Epidermal melanocyte (primary cell): ENCODE measurements around the gene PUSL1.

Experiments
- DNase-seq: peaks from one replicate; pipeline ENCODE4 v3.0.0; 2011; ENCODE audit warnings: low spot score; ENCODE audit not compliant: insufficient read length

Gene PUSL1, protein sequence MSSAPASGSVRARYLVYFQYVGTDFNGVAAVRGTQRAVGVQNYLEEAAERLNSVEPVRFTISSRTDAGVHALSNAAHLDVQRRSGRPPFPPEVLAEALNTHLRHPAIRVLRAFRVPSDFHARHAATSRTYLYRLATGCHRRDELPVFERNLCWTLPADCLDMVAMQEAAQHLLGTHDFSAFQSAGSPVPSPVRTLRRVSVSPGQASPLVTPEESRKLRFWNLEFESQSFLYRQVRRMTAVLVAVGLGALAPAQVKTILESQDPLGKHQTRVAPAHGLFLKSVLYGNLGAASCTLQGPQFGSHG

GRCh38 chr1:1307923-1308755 lies at the start of gene PUSL1, which contains the start of gene ACAP3:
PUSL1 (plus strand) TSS chr1:1308597; CDS start chr1:1308644, 47 bp downstream.
ACAP3 (minus strand) TSS chr1:1307930; CDS start chr1:1307815, 115 bp downstream.
- peak; percentile 98 for DNase-seq

GRCh38 chr1:1259119-1259488 lies 49.3 kb upstream of the PUSL1 start:
- DNase-seq: no peak

GRCh38 chr1:1259540-1259939 lies 48.9 kb upstream of the PUSL1 start:
- DNase-seq: no peak

- DNase-seq: no peak
These were observed 48.3 kb upstream of the PUSL1 start for GRCh38 chr1:1259951-1260600.

DNA sequence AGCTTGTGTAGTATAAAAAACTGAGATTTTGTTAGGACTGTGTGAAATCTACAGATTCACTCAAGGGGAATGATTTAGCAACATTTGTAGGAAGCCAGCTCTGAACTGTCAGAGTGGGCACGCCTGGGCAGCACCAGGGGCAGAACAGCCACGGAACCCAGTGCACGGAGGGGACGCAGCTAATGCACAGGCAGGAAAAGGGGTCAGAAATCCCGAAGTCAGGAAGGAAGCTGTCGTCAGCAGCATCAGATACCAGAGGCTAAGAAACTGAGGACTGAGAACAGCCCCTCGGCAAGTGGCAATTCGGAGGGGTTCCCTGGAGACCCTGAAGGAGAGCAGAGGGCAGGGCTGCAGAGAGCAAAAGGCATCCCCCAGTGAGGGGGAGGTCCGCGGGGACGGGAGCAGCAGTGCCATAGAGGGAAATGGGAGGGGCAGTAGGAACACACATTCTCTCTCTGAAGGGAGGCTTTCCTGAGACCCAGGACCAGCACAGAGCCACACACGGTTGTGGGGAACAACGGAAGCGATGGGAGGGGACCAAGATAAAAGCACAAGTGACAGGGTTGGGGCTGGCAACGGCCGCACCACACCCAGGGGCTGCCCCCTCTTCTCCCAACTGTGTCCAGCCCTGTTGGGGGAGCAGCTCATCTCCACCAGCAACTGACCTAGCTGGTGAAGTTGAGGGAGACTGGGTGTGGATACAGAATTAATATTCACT lies 47.4 kb upstream of the PUSL1 start:
- no peak for DNase-seq

GRCh38 chr1:1262071-1262470 lies 46.3 kb upstream of the PUSL1 start:
- DNase-seq: no peak

GRCh38 chr1:1262758-1263157 lies 45.6 kb upstream of the PUSL1 start:
- DNase-seq: no peak

DNA sequence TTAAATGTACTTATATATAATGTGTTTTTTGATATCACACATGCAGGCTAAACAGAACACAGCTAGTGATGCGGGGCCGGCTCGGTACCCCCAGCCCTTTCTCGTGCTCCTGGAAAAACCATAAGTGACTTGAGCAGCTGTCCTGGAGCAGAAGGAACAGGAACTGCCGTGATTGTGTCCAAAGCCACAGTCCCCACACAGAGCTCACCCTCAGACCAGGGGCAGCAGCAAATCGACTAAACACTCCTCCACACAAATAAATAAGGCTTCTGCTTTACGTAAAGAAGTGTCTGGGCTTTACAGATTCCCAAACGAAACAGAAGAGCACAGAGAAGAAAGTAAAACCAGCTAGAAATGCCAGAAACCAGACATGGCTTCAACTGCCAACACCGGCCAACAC lies 44.4 kb upstream of the PUSL1 start:
- DNase-seq: no peak

- DNase-seq: peak; percentile 81
These were observed 43.5 kb upstream of the PUSL1 start for GRCh38 chr1:1264868-1265272.

GRCh38 chr1:1267488-1268283 lies 40.7 kb upstream of the PUSL1 start:
- DNase-seq: no peak

GRCh38 chr1:1268284-1268682 lies 40.1 kb upstream of the PUSL1 start:
- no peak for DNase-seq

- no peak for DNase-seq
These were observed 37.6 kb upstream of the PUSL1 start for GRCh38 chr1:1270813-1271212.

DNA sequence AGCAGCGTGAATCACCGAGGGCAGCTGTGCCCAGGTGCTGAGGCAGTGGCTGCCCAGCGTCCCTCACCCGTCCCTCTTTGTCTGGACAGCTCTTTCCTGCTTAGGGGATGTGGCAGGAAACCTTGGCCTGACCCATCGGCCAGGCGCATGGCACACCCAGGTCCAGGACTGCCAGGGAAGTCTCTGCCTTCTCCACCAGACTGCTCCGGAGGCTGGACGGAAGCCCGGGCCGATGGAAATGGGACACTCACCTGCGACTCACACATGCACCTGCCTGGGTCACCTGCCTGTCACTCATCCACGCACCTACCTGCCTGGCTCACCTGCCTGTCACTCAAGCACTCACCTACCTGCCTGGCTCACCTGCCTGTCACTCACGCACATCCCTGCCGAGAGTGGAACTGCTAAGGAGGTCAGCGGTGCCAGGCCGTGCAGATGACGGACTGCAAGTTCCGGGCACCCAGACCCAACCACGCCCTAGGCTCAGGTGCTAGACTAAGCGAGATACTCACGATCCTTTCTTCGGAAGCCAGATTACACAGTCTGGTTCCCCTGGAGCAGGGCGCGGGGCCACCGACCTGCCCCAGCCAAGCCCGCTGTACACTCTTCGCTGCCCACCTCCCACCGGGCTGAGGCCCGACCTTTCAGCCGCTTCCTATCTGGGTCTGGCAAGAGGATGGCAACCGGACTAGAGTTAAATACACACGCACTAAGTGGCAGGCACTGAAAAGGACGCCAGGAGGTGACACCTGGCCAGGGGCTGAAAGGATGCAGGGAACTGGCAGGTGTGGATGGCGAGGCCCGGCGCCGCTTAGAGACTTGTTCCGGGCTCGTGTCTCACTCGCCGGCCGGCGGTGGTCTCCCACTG lies 35.8 kb upstream of the PUSL1 start:
- no peak for DNase-seq

- DNase-seq: no peak
These were observed 35.2 kb upstream of the PUSL1 start for GRCh38 chr1:1273209-1273511.

GRCh38 chr1:1273512-1274298 lies 34.7 kb upstream of the PUSL1 start, which contains the start of gene UBE2J2:
UBE2J2 (minus strand) TSS chr1:1273854; CDS start chr1:1267992, 5,862 bp downstream.
- peak; percentile 97 for DNase-seq

- no peak for DNase-seq
These were observed 34.0 kb upstream of the PUSL1 start for GRCh38 chr1:1274299-1274930.

GRCh38 chr1:1274931-1275431 lies 33.4 kb upstream of the PUSL1 start:
- DNase-seq: no peak

GRCh38 chr1:1275836-1276235 lies 32.6 kb upstream of the PUSL1 start:
- DNase-seq: no peak
